Natural killer cell (primary cell): ENCODE results near the gene MPC2. TPM values are rescaled to one million over a fixed set of nuclear protein-coding genes. Genes with fewer than 3 reads are reported as not detected.
A peak's percentile ranks its signal among the peaks of the same experiment; 100 is the strongest.

Source experiments
- ATAC-seq, 3 donors: fragments of 150-1000 bp in 2 of 3; fragments of 200-7000 bp in 1 of 3; cut with Tn5 transposase; 1 replicate in 1 of 3; 2 replicates in 2 of 3; pipeline ENCODE4 v1.10.0; 2021; ENCODE audit warnings: mild to moderate bottlenecking in 2 of 3, moderate library complexity in 2 of 3
- DNase-seq, 2 donors: peaks; one replicate each; pipeline versions ENCODE4 v3.0.0 to v3.0.0-alpha.2; 2013 to 2021; ENCODE audit warnings: mixed read lengths in 1 of 2
- H3K27ac ChIP-seq: one replicate; pipeline ENCODE4 v1.5.1; 2013; ENCODE audit warnings: mild to moderate bottlenecking, low read length
- H3K27me3 ChIP-seq: one replicate; pipeline ENCODE4 v1.6.1; 2013; ENCODE audit warnings: low read length; ENCODE audit not compliant: control insufficient read depth, insufficient read depth
- H3K36me3 ChIP-seq: one replicate; pipeline ENCODE4 v1.6.1; 2013; ENCODE audit warnings: low read length; ENCODE audit not compliant: control insufficient read depth, insufficient read depth
- H3K4me1 ChIP-seq: one replicate; pipeline ENCODE4 v1.6.1; 2013; ENCODE audit warnings: low read length; ENCODE audit not compliant: control insufficient read depth, insufficient read depth
- H3K4me3 ChIP-seq: one replicate; pipeline ENCODE4 v1.5.1; 2013; ENCODE audit warnings: low read length
- H3K9me3 ChIP-seq: one replicate; pipeline ENCODE4 v1.6.1; 2013; ENCODE audit warnings: low read length; ENCODE audit not compliant: control insufficient read depth, insufficient read depth
- H3K27ac Mint-ChIP-seq, 2 donors: one replicate each; pipeline ENCODE4 v1.8.0; 2022; ENCODE audit warnings: mild to moderate bottlenecking in 2 of 2, mixed read lengths in 2 of 2, moderate library complexity in 1 of 2
- H3K27me3 Mint-ChIP-seq, 2 donors: one replicate each; pipeline ENCODE4 v1.8.0; 2022; ENCODE audit warnings: low read depth in 2 of 2, mixed read lengths in 2 of 2
- H3K36me3 Mint-ChIP-seq: one replicate; pipeline ENCODE4 v1.8.0; 2022; ENCODE audit warnings: mixed read lengths
- H3K4me1 Mint-ChIP-seq, 2 donors: one replicate each; pipeline ENCODE4 v1.8.0; 2022; ENCODE audit warnings: mixed read lengths in 2 of 2
- H3K4me3 Mint-ChIP-seq: one replicate; pipeline ENCODE4 v1.8.0; 2022; ENCODE audit warnings: mild to moderate bottlenecking, moderate library complexity, mixed read lengths
- H3K9me3 Mint-ChIP-seq, 2 donors: one replicate each; pipeline ENCODE4 v1.8.0; 2022; ENCODE audit warnings: mixed read lengths in 2 of 2
- WGBS: methylation state at CpG from one replicate; pipeline ENCODE4 v1.1.7; 2013; ENCODE audit warnings: missing lambda C conversion rate; ENCODE audit not compliant: insufficient coverage; 5-methylcytosine and 5-hydroxymethylcytosine counted together
- intact Hi-C: fragments of 100-400 bp; cut with micrococcal nuclease; formaldehyde crosslinking; loops from one replicate; pipeline ENCODE4 v1.14.2; 2022
- total RNA-seq, 4 donors: library from RNA; stranded (reverse); fragments of 120-200 nt in 1 of 4; gene quantifications; one replicate each; pipeline versions ENCODE4 v1.2.3 to v1.2.4, GENCODE V29; 2013 to 2022
- TF ChIP-seq, protein P1 (sequence below): fragments of 200-600 bp; IDR thresholded peaks from one replicate; pipeline ENCODE4 v1.8.0; 2022; ENCODE audit warnings: antibody characterized with exemption

MPC2 gene
- total RNA-seq, 3 donors from 2014 or later (not counting 1 experiment from before 2014, with no cell fraction given): 33.1 to 47.4 (median 34.9) TPM

DNA sequence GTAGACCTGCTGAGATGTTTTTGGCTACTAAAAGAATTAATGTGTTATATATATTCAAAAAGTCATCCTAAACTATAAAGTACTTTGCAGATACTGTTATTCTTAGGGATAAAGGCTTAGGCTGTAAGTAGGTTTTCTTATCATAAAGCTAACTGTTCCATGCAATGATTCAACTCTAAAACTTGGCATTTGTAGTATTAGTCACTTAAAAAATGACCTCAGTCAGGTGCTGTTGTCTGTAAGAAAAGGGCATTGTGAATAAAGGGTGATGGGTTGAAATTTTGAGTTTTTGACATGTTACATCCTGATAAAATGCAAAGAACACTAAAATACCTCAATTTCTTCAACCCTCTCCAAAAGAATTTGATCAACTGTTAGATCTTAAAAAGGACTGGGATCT, 55.8 kb downstream of the MPC2 start:
- Histone ChIP-seq H3K9me3 (no peaks in the 10 kb centered on the region), H3K27ac (no peak overlapping the region), H3K4me1 (no peaks in the 10 kb centered on the region), H3K27me3 (no peaks in the 10 kb centered on the region), H3K4me3 (no peak overlapping the region), H3K36me3 (no peaks in the 10 kb centered on the region)
- Mint-ChIP-seq H3K27me3 (no peaks in the 10 kb centered on the region), H3K36me3 (no peaks in the 10 kb centered on the region), H3K4me1 (no peaks in the 10 kb centered on the region), H3K4me3 (no peak overlapping the region), H3K9me3 (no peaks in the 10 kb centered on the region), H3K27ac (no peak overlapping the region)
- DNase-seq (no peak), ATAC-seq (no peak)
- TF ChIP-seq, protein P1, sequence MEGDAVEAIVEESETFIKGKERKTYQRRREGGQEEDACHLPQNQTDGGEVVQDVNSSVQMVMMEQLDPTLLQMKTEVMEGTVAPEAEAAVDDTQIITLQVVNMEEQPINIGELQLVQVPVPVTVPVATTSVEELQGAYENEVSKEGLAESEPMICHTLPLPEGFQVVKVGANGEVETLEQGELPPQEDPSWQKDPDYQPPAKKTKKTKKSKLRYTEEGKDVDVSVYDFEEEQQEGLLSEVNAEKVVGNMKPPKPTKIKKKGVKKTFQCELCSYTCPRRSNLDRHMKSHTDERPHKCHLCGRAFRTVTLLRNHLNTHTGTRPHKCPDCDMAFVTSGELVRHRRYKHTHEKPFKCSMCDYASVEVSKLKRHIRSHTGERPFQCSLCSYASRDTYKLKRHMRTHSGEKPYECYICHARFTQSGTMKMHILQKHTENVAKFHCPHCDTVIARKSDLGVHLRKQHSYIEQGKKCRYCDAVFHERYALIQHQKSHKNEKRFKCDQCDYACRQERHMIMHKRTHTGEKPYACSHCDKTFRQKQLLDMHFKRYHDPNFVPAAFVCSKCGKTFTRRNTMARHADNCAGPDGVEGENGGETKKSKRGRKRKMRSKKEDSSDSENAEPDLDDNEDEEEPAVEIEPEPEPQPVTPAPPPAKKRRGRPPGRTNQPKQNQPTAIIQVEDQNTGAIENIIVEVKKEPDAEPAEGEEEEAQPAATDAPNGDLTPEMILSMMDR: no peak
- intact Hi-C loops: no loop called here

GRCh38 chr1:167880580-167881021, 56.3 kb downstream of the MPC2 start:
- Histone ChIP-seq H3K36me3 (no peaks in the 10 kb centered on the region), H3K4me3 (no peak overlapping the region), H3K9me3 (no peaks in the 10 kb centered on the region), H3K27me3 (no peaks in the 10 kb centered on the region), H3K4me1 (no peaks in the 10 kb centered on the region), H3K27ac (no peak overlapping the region)
- no peaks in the 10 kb centered on the region for H3K27me3 Mint-ChIP-seq
- H3K36me3 Mint-ChIP-seq: no peaks in the 10 kb centered on the region
- H3K4me1 Mint-ChIP-seq: no peaks in the 10 kb centered on the region
- no peak overlapping the region for H3K4me3 Mint-ChIP-seq
- WGBS: 94% methylated on average over 3 of the region's 3 CpGs
- ATAC-seq: no peak
- DNase-seq: no peak
- TF ChIP-seq, protein P1: no peak
- no peak overlapping the region for H3K27ac Mint-ChIP-seq
- intact Hi-C loops: no loop called here
- no peaks in the 10 kb centered on the region for H3K9me3 Mint-ChIP-seq

DNA sequence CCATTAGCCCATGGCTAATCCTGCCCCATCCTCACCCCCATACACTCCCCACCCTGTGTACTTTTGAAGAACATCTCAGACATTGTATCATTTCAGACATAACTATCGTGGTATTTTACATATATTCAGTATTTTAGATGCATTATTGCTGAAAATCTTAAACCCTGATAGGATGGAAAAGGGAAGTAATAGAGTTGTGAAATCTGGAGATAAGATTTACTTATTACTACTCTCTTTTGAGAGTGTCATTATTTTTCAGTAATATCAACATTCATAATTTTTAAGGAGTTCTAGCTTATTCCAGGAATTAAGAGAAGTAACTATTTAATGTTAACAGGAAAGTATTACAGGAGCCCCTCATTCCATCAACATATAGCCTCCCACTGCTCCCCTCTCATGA, 57.4 kb downstream of the MPC2 start:
- Mint-ChIP-seq H3K4me3 (no peak overlapping the region), H3K27me3 (no peaks in the 10 kb centered on the region), H3K36me3 (no peaks in the 10 kb centered on the region), H3K9me3 (no peaks in the 10 kb centered on the region), H3K4me1 (no peaks in the 10 kb centered on the region), H3K27ac (no peak overlapping the region)
- no CpG with 5 or more reads among the region's 1 CpG for WGBS
- H3K36me3 ChIP-seq: no peaks in the 10 kb centered on the region
- no peak overlapping the region for H3K4me3 ChIP-seq
- H3K9me3 ChIP-seq: no peaks in the 10 kb centered on the region
- no peak overlapping the region for H3K27ac ChIP-seq
- DNase-seq (no peak), ATAC-seq (no peak)
- TF ChIP-seq, protein P1: no peak
- intact Hi-C loops: no loop called here
- H3K4me1 ChIP-seq: no peaks in the 10 kb centered on the region
- no peaks in the 10 kb centered on the region for H3K27me3 ChIP-seq

DNA sequence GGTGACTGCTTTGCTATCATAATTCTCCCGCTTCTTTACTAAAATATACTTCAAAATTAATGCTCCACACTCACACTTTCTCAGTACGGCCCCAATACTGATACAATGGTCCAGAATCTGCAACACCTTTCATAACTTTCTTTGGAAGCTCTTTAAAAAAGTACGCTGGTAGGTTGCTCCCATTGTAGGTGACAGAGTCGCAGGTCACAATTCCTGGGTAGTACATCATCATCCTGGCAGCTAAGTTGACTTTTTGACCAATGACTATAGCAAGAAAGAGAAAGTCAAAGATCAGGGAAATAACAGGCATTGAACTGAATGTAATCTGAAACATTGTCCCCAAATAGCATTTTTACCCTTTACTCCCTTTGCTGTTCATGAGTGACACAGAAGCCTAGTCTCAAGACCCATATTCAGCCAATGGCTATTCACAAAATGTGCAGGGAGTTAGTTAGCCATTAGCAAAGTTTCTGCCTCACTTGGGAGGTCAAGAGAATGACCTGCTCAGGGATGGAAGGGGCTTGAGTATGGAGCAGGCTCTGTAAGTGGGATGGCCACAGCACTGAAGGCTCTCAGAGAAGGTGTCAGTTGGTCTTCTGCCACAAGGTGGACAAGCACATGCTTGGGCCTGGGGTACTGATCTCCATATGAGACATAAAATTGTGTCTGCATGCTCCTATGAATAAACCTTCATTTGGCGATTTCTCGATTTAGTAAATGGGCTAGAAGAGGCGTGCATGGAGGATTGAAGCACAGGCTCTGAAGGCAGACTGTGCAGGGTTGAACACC, 58.3 kb downstream of the MPC2 start:
- Histone ChIP-seq H3K4me3 (no peak overlapping the region), H3K9me3 (no peaks in the 10 kb centered on the region), H3K4me1 (no peaks in the 10 kb centered on the region), H3K36me3 (no peaks in the 10 kb centered on the region), H3K27me3 (no peaks in the 10 kb centered on the region), H3K27ac (no peak overlapping the region)
- Mint-ChIP-seq H3K4me1 (no peaks in the 10 kb centered on the region), H3K9me3 (no peaks in the 10 kb centered on the region), H3K27ac (no peak overlapping the region), H3K36me3 (no peaks in the 10 kb centered on the region), H3K4me3 (no peak overlapping the region), H3K27me3 (no peaks in the 10 kb centered on the region)
- TF ChIP-seq, protein P1: no peak
- intact Hi-C loops: no loop called here
- ATAC-seq: no peak
- peak in 1 of 2 donors; percentile 11 for DNase-seq
- over 99% methylated on average over 7 of the region's 7 CpGs for WGBS
